Suprapubic skin (tissue), 4 donors: ENCODE measurements around the gene KIAA1328. TPM values are rescaled to one million over a fixed set of nuclear protein-coding genes. Genes with fewer than 3 reads are reported as not detected.

Source experiments
- DNase-seq, 2 donors: peaks; one replicate each; pipeline ENCODE4 v3.0.0-alpha.2; 2019; ENCODE audit warnings: low spot score in 2 of 2
- H3K27ac ChIP-seq: fragments of 200-600 bp; sonication (generic); one replicate; pipeline ENCODE4 v1.5.1; 2019
- H3K27me3 ChIP-seq: fragments of 200-600 bp; sonication (generic); one replicate; pipeline ENCODE4 v1.5.1; 2019
- H3K36me3 ChIP-seq: fragments of 200-600 bp; sonication (generic); one replicate; pipeline ENCODE4 v1.5.1; 2019
- H3K4me1 ChIP-seq: fragments of 200-600 bp; sonication (generic); one replicate; pipeline ENCODE4 v1.5.1; 2019
- H3K4me3 ChIP-seq: fragments of 200-600 bp; sonication (generic); one replicate; pipeline ENCODE4 v1.5.1; 2019; ENCODE audit warnings: mild to moderate bottlenecking
- H3K9me3 ChIP-seq: fragments of 200-600 bp; sonication (generic); one replicate; pipeline ENCODE4 v1.5.1; 2019
- CTCF ChIP-seq, 2 donors: fragments of 200-600 bp in 1 of 2; fragments of 450-650 bp in 1 of 2; sonication (generic) in 1 of 2; IDR thresholded peaks; one replicate each; pipeline ENCODE4 v1.5.1; 2016 to 2019; ENCODE audit warnings: antibody characterized with exemption in 2 of 2, mild to moderate bottlenecking in 1 of 2, moderate library complexity in 1 of 2
- EP300 ChIP-seq: sonication (generic); formaldehyde crosslinking; IDR thresholded peaks from one replicate; pipeline ENCODE4 v1.6.1; 2017; ENCODE audit warnings: antibody characterized with exemption
- POLR2A ChIP-seq, 2 donors: fragments of 450-650 bp; IDR thresholded peaks; one replicate each; pipeline ENCODE4 v1.6.1; 2017; ENCODE audit warnings: antibody characterized with exemption in 2 of 2, mild to moderate bottlenecking in 2 of 2, moderate library complexity in 2 of 2
- POLR2AphosphoS5 ChIP-seq, 3 donors: sonication (generic); formaldehyde crosslinking; IDR thresholded peaks; one replicate each; pipeline ENCODE4 v1.6.1; 2017; ENCODE audit warnings: antibody characterized with exemption in 3 of 3
- WGBS: methylation state at CpG from one replicate; pipeline ENCODE4 v1.1.5; 2018; 5-methylcytosine and 5-hydroxymethylcytosine counted together
- total RNA-seq, 4 donors: library from RNA; depleted of rRNA; stranded (reverse); fragments of >200 nt; gene quantifications; one replicate each; pipeline ENCODE4 v1.1.0, GENCODE V29; 2016

Gene KIAA1328
- total RNA-seq, 4 donors from 2014 or later: 14.5 to 55.7 (median 21.6) TPM

- H3K27ac ChIP-seq: no peak overlapping the region
- 100% methylated on average over 2 of the region's 2 CpGs for WGBS
- TF ChIP-seq EP300 (no peak), CTCF (IDR thresholded peaks at IDR 0.05) (no peak), POLR2A (IDR thresholded peaks at IDR 0.05) (no peak), POLR2AphosphoS5 (IDR thresholded peaks at IDR 0.05) (no peak)
- no peak for DNase-seq
- H3K27me3 ChIP-seq: no peaks in the 10 kb centered on the region
- no peak overlapping the region for H3K4me3 ChIP-seq
- H3K36me3 ChIP-seq: peaks cover 7% of the 10 kb centered on the region
- H3K9me3 ChIP-seq: no peaks in the 10 kb centered on the region
- H3K4me1 ChIP-seq: peaks cover 4% of the 10 kb centered on the region
Observed at GRCh38 chr18:36848609-36849008, 19.7 kb downstream of the KIAA1328 start.

- no peak for DNase-seq
- H3K4me1 ChIP-seq: peaks cover 4% of the 10 kb centered on the region
- no peaks in the 10 kb centered on the region for H3K27me3 ChIP-seq
- H3K27ac ChIP-seq: no peak overlapping the region
- H3K4me3 ChIP-seq: no peak overlapping the region
- no peak for TF ChIP-seq POLR2A (IDR thresholded peaks at IDR 0.05)
- TF ChIP-seq CTCF (IDR thresholded peaks at IDR 0.05): no peak
- TF ChIP-seq EP300: no peak
- no peak for TF ChIP-seq POLR2AphosphoS5 (IDR thresholded peaks at IDR 0.05)
- no peaks in the 10 kb centered on the region for H3K9me3 ChIP-seq
- H3K36me3 ChIP-seq: peaks cover 10% of the 10 kb centered on the region
- 40% methylated on average over 2 of the region's 2 CpGs for WGBS
Observed at GRCh38 chr18:36849288-36850006, 20.5 kb downstream of the KIAA1328 start.

GRCh38 chr18:36850527-36851201, 21.7 kb downstream of the KIAA1328 start:
- no peak for TF ChIP-seq POLR2AphosphoS5 (IDR thresholded peaks at IDR 0.05)
- no peak for TF ChIP-seq EP300
- TF ChIP-seq POLR2A (IDR thresholded peaks at IDR 0.05): no peak
- no peak for TF ChIP-seq CTCF (IDR thresholded peaks at IDR 0.05)
- Histone ChIP-seq H3K4me3 (no peak overlapping the region), H3K36me3 (peaks cover 10% of the 10 kb centered on the region), H3K27me3 (no peaks in the 10 kb centered on the region), H3K4me1 (peaks cover 4% of the 10 kb centered on the region), H3K27ac (no peak overlapping the region), H3K9me3 (no peaks in the 10 kb centered on the region)
- 64% methylated on average over 1 of the region's 1 CpG for WGBS
- no peak for DNase-seq

GRCh38 chr18:36851202-36851590, 22.3 kb downstream of the KIAA1328 start:
- TF ChIP-seq POLR2AphosphoS5 (IDR thresholded peaks at IDR 0.05) (no peak), POLR2A (IDR thresholded peaks at IDR 0.05) (no peak), EP300 (no peak), CTCF (IDR thresholded peaks at IDR 0.05) (no peak)
- H3K36me3 ChIP-seq: peaks cover 10% of the 10 kb centered on the region
- WGBS: 54% methylated on average over 2 of the region's 2 CpGs
- no peaks in the 10 kb centered on the region for H3K27me3 ChIP-seq
- no peak for DNase-seq
- H3K4me3 ChIP-seq: no peak overlapping the region
- no peaks in the 10 kb centered on the region for H3K9me3 ChIP-seq
- no peak overlapping the region for H3K27ac ChIP-seq
- peaks cover 4% of the 10 kb centered on the region for H3K4me1 ChIP-seq

GRCh38 chr18:36856815-36857214, 27.9 kb downstream of the KIAA1328 start:
- no peaks in the 10 kb centered on the region for H3K27me3 ChIP-seq
- TF ChIP-seq EP300 (no peak), POLR2A (IDR thresholded peaks at IDR 0.05) (no peak), CTCF (IDR thresholded peaks at IDR 0.05) (no peak), POLR2AphosphoS5 (IDR thresholded peaks at IDR 0.05) (no peak)
- H3K36me3 ChIP-seq: peaks cover 10% of the 10 kb centered on the region
- no peak for DNase-seq
- H3K4me3 ChIP-seq: no peak overlapping the region
- H3K9me3 ChIP-seq: no peaks in the 10 kb centered on the region
- H3K4me1 ChIP-seq: no peaks in the 10 kb centered on the region
- no peak overlapping the region for H3K27ac ChIP-seq
- 64% methylated on average over 1 of the region's 1 CpG for WGBS
